MM.1S (cell line): ENCODE measurements around the gene HSP90AB1.

Experiments
- DNase-seq: peaks from one replicate; pipeline ENCODE4 v3.0.0-alpha.2; 2015
- H2AFZ ChIP-seq: fragments of 300-600 bp; sonication (generic); 2 replicates; pipeline ENCODE4 v1.6.0; 2016; ENCODE audit warnings: antibody characterized with exemption, low read length
- H3F3A ChIP-seq: fragments of 300-600 bp; sonication (generic); 2 replicates; pipeline ENCODE4 v1.6.1; 2016; ENCODE audit warnings: mild to moderate bottlenecking, antibody characterized with exemption, low read length, moderate library complexity, mixed read lengths; ENCODE audit not compliant: insufficient read depth
- H3K27ac ChIP-seq: fragments of 300-600 bp; sonication (generic); 2 replicates; pipeline ENCODE4 v1.5.1; 2016; ENCODE audit warnings: mild to moderate bottlenecking, low read length
- H3K27me3 ChIP-seq: fragments of 300-600 bp; sonication (generic); replicated peaks from 2 replicates; pipeline ENCODE4 v1.6.0; 2016; ENCODE audit warnings: low read length; ENCODE audit not compliant: insufficient read depth
- H3K36me3 ChIP-seq: fragments of 300-600 bp; sonication (generic); replicated peaks from 2 replicates; pipeline ENCODE4 v1.6.1; 2016; ENCODE audit warnings: mild to moderate bottlenecking, low read length, mixed read lengths; ENCODE audit not compliant: insufficient read depth
- H3K4me1 ChIP-seq: fragments of 300-600 bp; sonication (generic); 2 replicates; pipeline ENCODE4 v1.6.1; 2016; ENCODE audit warnings: low read length, mixed read lengths
- H3K4me2 ChIP-seq: fragments of 300-600 bp; sonication (generic); 2 replicates; pipeline ENCODE4 v1.6.0; 2016; ENCODE audit warnings: low read depth, low read length
- H3K4me3 ChIP-seq: fragments of 300-600 bp; sonication (generic); 2 replicates; pipeline ENCODE4 v1.5.1; 2016; ENCODE audit warnings: low read length, mixed read lengths
- H3K79me2 ChIP-seq: fragments of 300-600 bp; sonication (generic); 2 replicates; pipeline ENCODE4 v1.6.1; 2016; ENCODE audit warnings: mixed run types, low read length, mixed read lengths
- H3K9ac ChIP-seq: fragments of 300-600 bp; sonication (generic); 2 replicates; pipeline ENCODE4 v1.6.1; 2016; ENCODE audit warnings: low read length, mixed read lengths
- H3K9me2 ChIP-seq: fragments of 300-600 bp; sonication (generic); replicated peaks from 2 replicates; pipeline ENCODE4 v1.6.1; 2016; ENCODE audit warnings: mild to moderate bottlenecking, low read length, mixed read lengths; ENCODE audit not compliant: insufficient read depth
- H3K9me3 ChIP-seq: fragments of 300-600 bp; sonication (generic); replicated peaks from 2 replicates; pipeline ENCODE4 v1.6.1; 2016; ENCODE audit warnings: mild to moderate bottlenecking, low read length, mixed read lengths; ENCODE audit not compliant: insufficient read depth
- H4K20me1 ChIP-seq: fragments of 300-600 bp; sonication (generic); 2 replicates; pipeline ENCODE4 v1.6.1; 2016; ENCODE audit warnings: mild to moderate bottlenecking, low read length, moderate library complexity, mixed read lengths; ENCODE audit not compliant: insufficient read depth
- EZH2 ChIP-seq: fragments of 300-600 bp; sonication (generic); optimal IDR thresholded peaks from 2 replicates; pipeline ENCODE3; 2017; ENCODE audit warnings: low read depth, mild to moderate bottlenecking, antibody characterized with exemption, low read length, mixed read lengths
- EZH2phosphoT487 ChIP-seq: fragments of 300-600 bp; sonication (generic); IDR thresholded peaks from 2 replicates; pipeline ENCODE4 v1.6.1; 2018; ENCODE audit warnings: antibody characterized with exemption, low read length
- TF ChIP-seq, protein P1 (sequence below): fragments of 300-600 bp; sonication (generic); IDR thresholded peaks from 2 replicates; pipeline ENCODE4 v1.5.1; 2016; ENCODE audit warnings: antibody characterized with exemption, low read length, mixed read lengths

The HSP90AB1 gene

DNA sequence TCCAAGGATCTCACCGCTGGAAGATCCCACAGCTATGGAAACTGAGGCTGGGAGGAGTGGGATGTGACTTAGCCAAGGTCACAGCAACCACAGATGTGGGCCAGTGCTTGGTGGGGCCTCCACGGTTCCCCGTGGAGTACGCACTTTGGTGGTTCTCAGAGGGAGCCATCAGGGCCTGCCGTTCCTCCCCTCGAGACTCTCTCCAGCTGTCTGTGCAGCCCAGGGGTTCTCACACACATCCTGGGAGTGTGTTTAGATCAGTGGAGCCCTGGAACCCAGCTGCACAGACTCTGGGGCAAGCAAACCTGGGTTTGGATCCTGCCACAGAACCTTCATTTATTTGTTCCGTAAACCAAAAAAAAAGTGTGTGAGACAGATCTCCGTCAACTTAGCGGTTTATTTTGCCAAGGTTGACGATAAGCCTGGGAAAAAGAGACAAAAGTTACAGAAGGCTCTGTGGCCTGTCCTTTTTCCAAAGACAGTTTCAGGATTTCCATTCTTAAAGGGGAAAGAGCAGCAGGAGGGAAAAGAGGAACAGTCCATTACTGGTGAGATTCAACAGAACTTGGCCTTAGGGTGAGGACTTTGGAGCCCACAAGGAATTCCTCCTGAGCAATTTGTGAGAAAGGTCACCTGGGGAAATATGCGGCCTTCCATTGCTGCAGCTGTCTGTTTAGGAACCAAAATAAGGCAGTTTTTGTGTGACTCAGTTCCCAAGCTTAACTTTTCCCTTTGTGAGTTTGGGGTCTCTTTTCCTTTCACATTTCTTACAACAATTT, 43.7 kb upstream of the HSP90AB1 start:
- Histone ChIP-seq H3K27me3 (no peaks in the 10 kb centered on the region), H2AFZ (no peak overlapping the region), H3K4me2 (no peak overlapping the region), H3K9ac (no peak overlapping the region), H3K36me3 (no peaks in the 10 kb centered on the region), H3K9me2 (no peaks in the 10 kb centered on the region), H4K20me1 (no peaks in the 10 kb centered on the region), H3K4me1 (no peaks in the 10 kb centered on the region), H3F3A (no peaks in the 10 kb centered on the region), H3K27ac (no peak overlapping the region), H3K79me2 (no peaks in the 10 kb centered on the region), H3K9me3 (no peaks in the 10 kb centered on the region), H3K4me3 (no peak overlapping the region)
- TF ChIP-seq, protein P1, sequence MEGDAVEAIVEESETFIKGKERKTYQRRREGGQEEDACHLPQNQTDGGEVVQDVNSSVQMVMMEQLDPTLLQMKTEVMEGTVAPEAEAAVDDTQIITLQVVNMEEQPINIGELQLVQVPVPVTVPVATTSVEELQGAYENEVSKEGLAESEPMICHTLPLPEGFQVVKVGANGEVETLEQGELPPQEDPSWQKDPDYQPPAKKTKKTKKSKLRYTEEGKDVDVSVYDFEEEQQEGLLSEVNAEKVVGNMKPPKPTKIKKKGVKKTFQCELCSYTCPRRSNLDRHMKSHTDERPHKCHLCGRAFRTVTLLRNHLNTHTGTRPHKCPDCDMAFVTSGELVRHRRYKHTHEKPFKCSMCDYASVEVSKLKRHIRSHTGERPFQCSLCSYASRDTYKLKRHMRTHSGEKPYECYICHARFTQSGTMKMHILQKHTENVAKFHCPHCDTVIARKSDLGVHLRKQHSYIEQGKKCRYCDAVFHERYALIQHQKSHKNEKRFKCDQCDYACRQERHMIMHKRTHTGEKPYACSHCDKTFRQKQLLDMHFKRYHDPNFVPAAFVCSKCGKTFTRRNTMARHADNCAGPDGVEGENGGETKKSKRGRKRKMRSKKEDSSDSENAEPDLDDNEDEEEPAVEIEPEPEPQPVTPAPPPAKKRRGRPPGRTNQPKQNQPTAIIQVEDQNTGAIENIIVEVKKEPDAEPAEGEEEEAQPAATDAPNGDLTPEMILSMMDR: no peak
- TF ChIP-seq EZH2phosphoT487 (no peak), EZH2 (no peak)
- DNase-seq: no peak

DNA sequence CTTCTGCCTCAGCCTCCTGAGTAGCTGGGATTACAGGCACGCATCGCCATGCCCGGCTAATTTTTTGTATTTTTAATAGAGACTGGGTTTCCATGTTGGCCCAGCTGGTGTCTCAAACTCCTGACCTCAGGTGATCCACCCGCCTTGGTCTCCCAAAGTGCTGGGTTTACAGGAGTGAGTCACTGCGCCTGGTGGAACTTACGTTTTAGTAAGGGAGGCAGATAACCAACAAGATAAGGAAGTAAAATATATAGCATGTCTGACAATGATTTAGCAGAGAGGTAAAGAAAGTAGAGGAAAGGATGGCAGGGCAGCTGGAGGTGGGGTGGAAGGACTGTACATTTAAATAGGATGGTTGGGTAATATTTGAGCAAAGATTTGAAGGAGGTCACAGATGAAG, 42.9 kb upstream of the HSP90AB1 start:
- H3K9me2 ChIP-seq: no peaks in the 10 kb centered on the region
- no peak overlapping the region for H3K27ac ChIP-seq
- no peak overlapping the region for H3K9ac ChIP-seq
- H3K4me3 ChIP-seq: no peak overlapping the region
- DNase-seq: no peak
- no peaks in the 10 kb centered on the region for H3F3A ChIP-seq
- no peaks in the 10 kb centered on the region for H3K9me3 ChIP-seq
- TF ChIP-seq EZH2 (no peak), EZH2phosphoT487 (no peak)
- TF ChIP-seq, protein P1: no peak
- H3K79me2 ChIP-seq: no peaks in the 10 kb centered on the region
- no peak overlapping the region for H3K4me2 ChIP-seq
- H2AFZ ChIP-seq: no peak overlapping the region
- H3K27me3 ChIP-seq: no peaks in the 10 kb centered on the region
- no peaks in the 10 kb centered on the region for H3K36me3 ChIP-seq
- H3K4me1 ChIP-seq: no peaks in the 10 kb centered on the region
- H4K20me1 ChIP-seq: no peaks in the 10 kb centered on the region

DNA sequence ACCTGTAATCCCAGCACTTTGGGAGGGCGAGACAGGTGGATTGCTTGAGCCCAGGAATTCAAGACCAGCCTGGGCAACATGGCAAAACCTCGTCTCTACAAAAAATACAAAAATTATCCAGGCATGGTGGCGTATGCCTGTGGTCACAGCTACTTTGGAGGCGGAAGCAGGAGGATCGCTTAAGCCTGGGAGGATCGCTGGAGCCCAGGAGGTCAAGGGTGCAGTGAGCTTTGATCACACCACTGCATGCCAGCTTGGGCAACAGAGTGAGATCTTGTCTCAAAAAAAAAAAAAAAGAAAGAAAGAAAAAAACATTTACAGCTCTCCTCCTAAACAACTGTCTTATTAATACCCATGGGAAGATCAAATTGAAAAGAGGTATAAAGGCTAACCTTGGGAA, 38.9 kb upstream of the HSP90AB1 start:
- H3F3A ChIP-seq: no peaks in the 10 kb centered on the region
- H3K36me3 ChIP-seq: no peaks in the 10 kb centered on the region
- DNase-seq: no peak
- no peaks in the 10 kb centered on the region for H3K4me1 ChIP-seq
- H4K20me1 ChIP-seq: no peaks in the 10 kb centered on the region
- H3K79me2 ChIP-seq: no peaks in the 10 kb centered on the region
- no peak overlapping the region for H2AFZ ChIP-seq
- H3K4me3 ChIP-seq: no peak overlapping the region
- H3K9me2 ChIP-seq: no peaks in the 10 kb centered on the region
- TF ChIP-seq, protein P1: no peak
- TF ChIP-seq EZH2: no peak
- no peak for TF ChIP-seq EZH2phosphoT487
- no peaks in the 10 kb centered on the region for H3K9me3 ChIP-seq
- no peak overlapping the region for H3K9ac ChIP-seq
- no peak overlapping the region for H3K27ac ChIP-seq
- H3K27me3 ChIP-seq: no peaks in the 10 kb centered on the region
- no peak overlapping the region for H3K4me2 ChIP-seq
